A549 (cell line): ENCODE measurements around the gene PRKG1. TPM values are rescaled to one million over a fixed set of nuclear protein-coding genes. Genes with fewer than 3 reads are reported as not detected.

ENCODE experiments used
- ATAC-seq, 2 experiments: fragments of 200-7000 bp in 1 of 2; fragments of >200 bp in 1 of 2; cut with Nextera tagmentation in 1 of 2; cut with Tn5 transposase in 1 of 2; 3 replicates each; pipeline versions ENCODE4 v1.8.0 to v1.9.1; 2018 to 2020; ENCODE audit warnings: mild to moderate bottlenecking in 1 of 2, moderate library complexity in 1 of 2
- CTCF ChIA-PET: fragments of 300-600 bp; sonication (Branson Sonifier 250); formaldehyde crosslinking; extraction: SDS; loops from one replicate; lab custom pipeline; 2021; ENCODE audit warnings: antibody characterized with exemption, inconsistent platforms; lab: Yijun Ruan, JAX
- POLR2A ChIA-PET: fragments of 350-600 bp; formaldehyde crosslinking; extraction: SDS; loops from one replicate; lab custom pipeline; 2021; ENCODE audit warnings: antibody characterized with exemption, inconsistent platforms; lab: Yijun Ruan, JAX
- DNase-seq, 2 experiments: peaks; one replicate each; pipeline versions ENCODE4 v3.0.0 to v3.0.0-alpha.2; 2011 to 2016; ENCODE audit warnings: low read depth in 1 of 2, low spot score in 1 of 2
- FAIRE-seq: peaks from 2 replicates; lab custom pipeline; 2011; peaks lifted over from hg19 to GRCh38; lab: Jason Lieb, UNC
- H3K27ac ChIP-seq, 2 experiments: fragments of >200 bp; sonication (Bioruptor Twin); formaldehyde crosslinking; 3 replicates each; pipeline ENCODE4 v1.5.1; 2016 to 2017
- H3K4me1 ChIP-seq: fragments of >200 bp; sonication (Bioruptor Twin); formaldehyde crosslinking; 3 replicates; pipeline ENCODE4 v1.6.1; 2016
- H3K4me2 ChIP-seq: fragments of >200 bp; sonication (Bioruptor Twin); formaldehyde crosslinking; 3 replicates; pipeline ENCODE4 v1.6.1; 2016
- H3K4me3 ChIP-seq: fragments of >200 bp; sonication (Bioruptor Twin); formaldehyde crosslinking; 3 replicates; pipeline ENCODE4 v1.5.1; 2016
- H3K9me3 ChIP-seq: fragments of >200 bp; sonication (Bioruptor Twin); formaldehyde crosslinking; 3 replicates; pipeline ENCODE4 v1.6.1; 2016
- ATOH8 ChIP-seq: fragments of 250-450 bp; sonication (Bioruptor Pico); IDR thresholded peaks from 2 replicates; pipeline ENCODE4 v1.5.0; 2020; ENCODE audit warnings: low read depth, mild to moderate bottlenecking, moderate library complexity
- CBX8 ChIP-seq: fragments of 200-600 bp; sonication (generic); IDR thresholded peaks from 2 replicates; pipeline ENCODE4 v1.6.1; 2016
- CTCF ChIP-seq: fragments of >200 bp; sonication (Bioruptor Twin); formaldehyde crosslinking; IDR thresholded peaks from 3 replicates; pipeline ENCODE4 v1.5.1; 2016
- EHMT2 ChIP-seq: fragments of 200-600 bp; sonication (generic); IDR thresholded peaks from 2 replicates; pipeline ENCODE4 v1.6.1; 2016; ENCODE audit warnings: antibody characterized with exemption, low read depth, mild to moderate bottlenecking, moderate library complexity
- EP300 ChIP-seq, 2 experiments: fragments of >200 bp; sonication (Bioruptor Twin); formaldehyde crosslinking; IDR thresholded peaks; 2 replicates in 1 of 2; 3 replicates in 1 of 2; pipeline ENCODE4 v1.6.1; 2016 to 2017
- ESRRA ChIP-seq: fragments of 150-350 bp; IDR thresholded peaks from 2 replicates; pipeline ENCODE4 v1.6.1; 2014; ENCODE audit warnings: mild to moderate bottlenecking, low read length, borderline replicate concordance
- FOSB ChIP-seq: fragments of 250-450 bp; sonication (Bioruptor Pico); IDR thresholded peaks from 2 replicates; pipeline ENCODE4 v1.5.0; 2020; ENCODE audit warnings: mild to moderate bottlenecking, moderate library complexity
- FOXS1 ChIP-seq: fragments of 250-450 bp; sonication (Bioruptor Pico); IDR thresholded peaks from 2 replicates; pipeline ENCODE4 v1.5.0; 2020; ENCODE audit warnings: mild to moderate bottlenecking, moderate library complexity
- GATA3 ChIP-seq: IDR thresholded peaks from 2 replicates; pipeline ENCODE4 v1.6.1; 2012; ENCODE audit warnings: borderline replicate concordance
- HEYL ChIP-seq: fragments of 250-450 bp; sonication (Bioruptor Pico); IDR thresholded peaks from 2 replicates; pipeline ENCODE4 v1.8.0; 2021; ENCODE audit warnings: mild to moderate bottlenecking, moderate library complexity
- HOXB13 ChIP-seq: fragments of 250-450 bp; sonication (Bioruptor Pico); IDR thresholded peaks from 2 replicates; pipeline ENCODE4 v1.5.0; 2020; ENCODE audit warnings: low read depth, mild to moderate bottlenecking, moderate library complexity
- HOXB5 ChIP-seq: fragments of 250-450 bp; sonication (Bioruptor Pico); IDR thresholded peaks from 2 replicates; pipeline ENCODE4 v1.5.0; 2020; ENCODE audit warnings: mild to moderate bottlenecking, moderate library complexity
- JUN ChIP-seq, 2 experiments: fragments of >200 bp; sonication (Bioruptor Twin); formaldehyde crosslinking; IDR thresholded peaks; 2 replicates in 1 of 2; 3 replicates in 1 of 2; pipeline ENCODE4 v1.6.1; 2016 to 2017
- KDM1A ChIP-seq: fragments of 200-600 bp; sonication (generic); IDR thresholded peaks from 2 replicates; pipeline ENCODE4 v1.6.1; 2016; ENCODE audit warnings: low read depth, mild to moderate bottlenecking
- MAZ ChIP-seq: fragments of 150-350 bp; IDR thresholded peaks from 2 replicates; pipeline ENCODE4 v1.6.1; 2014; ENCODE audit warnings: antibody characterized with exemption, low read depth, low read length, borderline replicate concordance
- MYC ChIP-seq: IDR thresholded peaks from 2 replicates; pipeline ENCODE4 v1.6.1; 2012; ENCODE audit warnings: mild to moderate bottlenecking, inconsistent platforms, low read length, improper control_type of control experiment, borderline replicate concordance
- NFE2L2 ChIP-seq: fragments of 150-350 bp; conservative IDR thresholded peaks from 2 replicates; pipeline ENCODE4 v1.6.1; 2014; ENCODE audit warnings: low read length
- NPAS2 ChIP-seq: fragments of 250-450 bp; sonication (Bioruptor Pico); IDR thresholded peaks from 2 replicates; pipeline ENCODE4 v1.8.0; 2022; ENCODE audit warnings: mild to moderate bottlenecking, moderate library complexity, borderline replicate concordance
- NR3C1 ChIP-seq: fragments of >200 bp; sonication (Bioruptor Twin); formaldehyde crosslinking; IDR thresholded peaks from 3 replicates; pipeline ENCODE4 v1.6.1; 2017
- PHF8 ChIP-seq: fragments of 200-600 bp; sonication (generic); IDR thresholded peaks from 2 replicates; pipeline ENCODE4 v1.6.1; 2016; ENCODE audit warnings: low read depth, mild to moderate bottlenecking, antibody characterized with exemption, moderate library complexity, borderline replicate concordance
- RARB ChIP-seq: fragments of 250-450 bp; sonication (Bioruptor Pico); IDR thresholded peaks from 2 replicates; pipeline ENCODE4 v1.8.0; 2021; ENCODE audit warnings: mild to moderate bottlenecking, moderate library complexity
- RCOR1 ChIP-seq: fragments of 150-350 bp; IDR thresholded peaks from 2 replicates; pipeline ENCODE4 v1.6.1; 2014; ENCODE audit warnings: antibody characterized with exemption, low read length, low read depth
- RFX5 ChIP-seq: fragments of 450-650 bp; IDR thresholded peaks from 2 replicates; pipeline ENCODE4 v1.7.1; 2014; ENCODE audit warnings: antibody characterized with exemption, mild to moderate bottlenecking, moderate library complexity
- RNF2 ChIP-seq: fragments of 200-600 bp; sonication (generic); IDR thresholded peaks from 2 replicates; pipeline ENCODE4 v1.6.1; 2016; ENCODE audit warnings: low read depth, mild to moderate bottlenecking, antibody characterized with exemption, moderate library complexity, borderline replicate concordance
- SMC3 ChIP-seq: fragments of >200 bp; sonication (Bioruptor Twin); formaldehyde crosslinking; IDR thresholded peaks from 3 replicates; pipeline ENCODE4 v1.6.1; 2018; ENCODE audit warnings: inconsistent platforms
- SREBF2 ChIP-seq: fragments of 450-650 bp; IDR thresholded peaks from 2 replicates; pipeline ENCODE4 v1.6.1; 2014; ENCODE audit warnings: mild to moderate bottlenecking, moderate library complexity
- ZNF302 ChIP-seq: fragments of 250-450 bp; sonication (Bioruptor Pico); IDR thresholded peaks from 2 replicates; pipeline ENCODE4 v1.9.0; 2021; ENCODE audit warnings: inconsistent platforms, mild to moderate bottlenecking, moderate library complexity
- WGBS: methylation state at CpG from one replicate; pipeline ENCODE4 v1.1.6; 2017; ENCODE audit errors: missing lambda C conversion rate; 5-methylcytosine and 5-hydroxymethylcytosine counted together
- polyA plus RNA-seq, 4 experiments: library from polyadenylated mRNA; depleted of rRNA in 3 of 4; stranded (reverse); fragments of >200 nt; fragmentation: RNase III in 1 of 4; extraction: RNeasy Plus Mini Kit Qiagen cat#74134 plus additional on column Dnase treatment in 1 of 4; gene quantifications; 2 replicates in 3 of 4; 3 replicates in 1 of 4; pipeline ENCODE4 v1.2.3, GENCODE V29; 2011 to 2017
- TF ChIP-seq, protein P1 (sequence below): fragments of >200 bp; sonication (Bioruptor Twin); formaldehyde crosslinking; IDR thresholded peaks from 3 replicates; pipeline ENCODE4 v1.6.1; 2016

Gene PRKG1
- polyA plus RNA-seq, 2 of the 4 experiments (the other 2 are of a cell fraction) = not detected

- Histone ChIP-seq H3K27ac (no peak overlapping the region), H3K4me2 (no peak overlapping the region), H3K4me3 (no peak overlapping the region), H3K9me3 (no peaks in the 10 kb centered on the region), H3K4me1 (no peaks in the 10 kb centered on the region)
- FAIRE-seq = no peak
- CTCF ChIA-PET = interaction anchor here (1.2 kb wide), 1 partner anchor 332 kb away, joined by 3 read pairs; no protein-coding TSS in a partner anchor
- TF ChIP-seq NPAS2 (CRISPR knock-in tag) (no peak), RNF2 (no peak), SMC3 (no peak), CBX8 (no peak), GATA3 (no peak), HOXB5 (CRISPR knock-in tag) (no peak), ATOH8 (CRISPR knock-in tag) (no peak), PHF8 (no peak), MYC (no peak), HEYL (CRISPR knock-in tag) (no peak), NR3C1 (no peak), JUN (IDR thresholded peaks at IDR 0.05) (no peak), FOXS1 (CRISPR knock-in tag) (no peak), ESRRA (no peak)
- TF ChIP-seq, protein P1, sequence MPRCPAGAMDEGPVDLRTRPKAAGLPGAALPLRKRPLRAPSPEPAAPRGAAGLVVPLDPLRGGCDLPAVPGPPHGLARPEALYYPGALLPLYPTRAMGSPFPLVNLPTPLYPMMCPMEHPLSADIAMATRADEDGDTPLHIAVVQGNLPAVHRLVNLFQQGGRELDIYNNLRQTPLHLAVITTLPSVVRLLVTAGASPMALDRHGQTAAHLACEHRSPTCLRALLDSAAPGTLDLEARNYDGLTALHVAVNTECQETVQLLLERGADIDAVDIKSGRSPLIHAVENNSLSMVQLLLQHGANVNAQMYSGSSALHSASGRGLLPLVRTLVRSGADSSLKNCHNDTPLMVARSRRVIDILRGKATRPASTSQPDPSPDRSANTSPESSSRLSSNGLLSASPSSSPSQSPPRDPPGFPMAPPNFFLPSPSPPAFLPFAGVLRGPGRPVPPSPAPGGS = no peak
- TF ChIP-seq, all 56 proteins: peak for 0
- DNase-seq = no peak
- no peak for ATAC-seq
- POLR2A ChIA-PET = no interaction called here
Observed at GRCh38 chr10:51090190-51090589, 15.9 kb downstream of the PRKG1 start.

DNA sequence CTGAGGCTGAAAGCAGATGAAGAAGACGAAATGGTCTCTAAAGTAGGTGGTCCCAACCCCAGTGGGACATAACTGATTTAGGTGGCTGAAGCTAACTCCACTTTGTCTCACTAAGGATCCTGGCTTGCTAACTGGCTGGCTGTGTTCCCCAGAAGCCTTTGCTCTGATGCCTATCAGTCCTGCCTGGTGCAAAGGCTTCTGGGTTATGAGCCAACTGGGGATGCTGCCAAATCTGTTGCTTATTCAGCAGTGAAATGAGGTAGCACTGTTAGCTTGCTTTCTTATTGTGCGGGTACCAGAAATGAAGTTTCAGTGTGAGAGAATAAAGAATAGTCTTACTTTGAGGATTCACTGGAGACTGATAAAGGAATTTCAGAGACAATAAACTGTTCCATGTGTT, 18.1 kb downstream of the PRKG1 start:
- TF ChIP-seq RCOR1 (no peak), ZNF302 (CRISPR knock-in tag) (no peak), KDM1A (no peak), FOSB (no peak), HEYL (CRISPR knock-in tag) (no peak), HOXB13 (CRISPR knock-in tag) (no peak), CTCF (no peak), PHF8 (no peak)
- TF ChIP-seq, all 56 proteins: peak for 0
- WGBS = 24% methylated on average over 2 of the region's 2 CpGs
- Histone ChIP-seq H3K4me3 (no peak overlapping the region), H3K27ac (no peak overlapping the region), H3K4me2 (no peak overlapping the region), H3K4me1 (no peaks in the 10 kb centered on the region), H3K9me3 (no peaks in the 10 kb centered on the region)
- CTCF ChIA-PET = no interaction called here
- no peak for DNase-seq
- POLR2A ChIA-PET = no interaction called here
- no peak for ATAC-seq
- no peak for FAIRE-seq

DNA sequence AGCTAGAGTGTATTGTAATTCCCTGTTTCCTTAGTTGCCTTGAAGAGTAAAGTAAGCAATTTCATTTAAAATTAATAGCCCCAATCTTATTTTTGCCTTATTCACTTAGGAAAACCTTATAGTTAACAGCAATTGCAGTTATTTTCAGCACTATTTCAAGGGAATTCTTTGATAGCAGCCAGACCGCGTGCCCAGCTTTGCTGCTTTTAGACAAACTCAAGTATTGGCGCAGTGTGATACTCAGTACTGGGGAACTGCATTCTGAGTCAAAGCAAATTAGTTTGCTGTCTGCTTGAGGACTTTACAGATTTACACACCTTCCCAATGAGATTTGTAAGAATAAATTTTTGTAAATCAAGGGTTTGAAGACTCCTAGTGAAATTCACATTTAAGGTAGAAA, 21.2 kb downstream of the PRKG1 start:
- CTCF ChIA-PET = no interaction called here
- H3K4me2 ChIP-seq = no peak overlapping the region
- DNase-seq (no peak), ATAC-seq (no peak), FAIRE-seq (no peak)
- WGBS = 37% methylated on average over 3 of the region's 3 CpGs
- H3K4me1 ChIP-seq = no peaks in the 10 kb centered on the region
- H3K27ac ChIP-seq = no peak overlapping the region
- H3K9me3 ChIP-seq = no peaks in the 10 kb centered on the region
- TF ChIP-seq EHMT2 (no peak), RNF2 (no peak), MAZ (no peak), ATOH8 (CRISPR knock-in tag) (no peak), RFX5 (no peak), KDM1A (no peak), SREBF2 (no peak), PHF8 (no peak), RARB (CRISPR knock-in tag) (no peak), EP300 (IDR thresholded peaks at IDR 0.05) (no peak), NFE2L2 (no peak), CBX8 (no peak)
- POLR2A ChIA-PET = no interaction called here
- H3K4me3 ChIP-seq = no peak overlapping the region
